Panc1 (cell line): ENCODE results near the gene OLFML3. TPM values are rescaled to one million over a fixed set of nuclear protein-coding genes. Genes with fewer than 3 reads are reported as not detected.

ENCODE experiments used
- ATAC-seq: fragments of 200-7000 bp; cut with Tn5 transposase; 2 replicates; pipeline ENCODE4 v1.9.1; 2020; ENCODE audit warnings: mild to moderate bottlenecking, moderate library complexity
- BruUV-seq: library from RNA; stranded (reverse); fragments of 400-500 nt; replicated peaks from 2 replicates; lab custom pipeline; 2021; lab: Mats Ljungman, UMichigan
- CTCF ChIA-PET: fragments of 300-600 bp; sonication (Branson Sonifier 250); formaldehyde crosslinking; loops from one replicate; lab custom pipeline; 2022; ENCODE audit warnings: antibody characterized with exemption; lab: Charles Lee
- POLR2A ChIA-PET: fragments of 300-600 bp; sonication (Branson Sonifier 250); formaldehyde crosslinking; loops from one replicate; lab custom pipeline; 2022; ENCODE audit warnings: antibody characterized with exemption; lab: Charles Lee
- DNase-seq: peaks from one replicate; pipeline ENCODE4 v3.0.0-alpha.2; 2010; ENCODE audit warnings: low read depth, low spot score
- H3K27ac ChIP-seq: 2 replicates; pipeline ENCODE4 v1.5.1; 2011; ENCODE audit warnings: mild to moderate bottlenecking, low read length, inconsistent platforms
- H3K27me3 ChIP-seq: fragments of 200-500 bp; sonication (Bioruptor generic); 2 replicates; pipeline ENCODE4 v1.6.0; 2014; ENCODE audit warnings: low read length, inconsistent platforms; ENCODE audit not compliant: control insufficient read depth, insufficient read depth
- H3K36me3 ChIP-seq: fragments of 200-500 bp; sonication (Bioruptor generic); 2 replicates; pipeline ENCODE4 v1.5.1; 2014; ENCODE audit warnings: inconsistent platforms, mild to moderate bottlenecking, low read length, moderate library complexity; ENCODE audit not compliant: control insufficient read depth, insufficient read depth
- H3K4me1 ChIP-seq: 2 replicates; pipeline ENCODE4 v1.5.1; 2011; ENCODE audit warnings: inconsistent platforms, mild to moderate bottlenecking, low read length, moderate library complexity; ENCODE audit not compliant: control insufficient read depth, insufficient read depth
- H3K4me3 ChIP-seq, 2 experiments: 2 replicates each; pipeline ENCODE4 v1.5.1; 2011 to 2012; ENCODE audit warnings: low read depth in 2 of 2, low read length in 2 of 2, mild to moderate bottlenecking in 2 of 2, inconsistent platforms in 1 of 2, moderate library complexity in 1 of 2
- H3K9me3 ChIP-seq: fragments of 200-500 bp; sonication (Bioruptor generic); 2 replicates; pipeline ENCODE4 v1.5.1; 2014; ENCODE audit warnings: low read depth, mild to moderate bottlenecking, inconsistent platforms, low read length, moderate library complexity; ENCODE audit not compliant: control insufficient read depth, insufficient read depth
- CTCF ChIP-seq: fragments of 450-650 bp; IDR thresholded peaks from 2 replicates; pipeline ENCODE4 v1.5.1; 2017; ENCODE audit warnings: mild to moderate bottlenecking
- POLR2AphosphoS5 ChIP-seq: IDR thresholded peaks from 2 replicates; pipeline ENCODE4 v1.6.1; 2012; ENCODE audit warnings: mild to moderate bottlenecking, low read depth, low read length, moderate library complexity
- SIN3A ChIP-seq: IDR thresholded peaks from 2 replicates; pipeline ENCODE4 v1.6.1; 2012; ENCODE audit warnings: low read depth, mild to moderate bottlenecking, low read length, moderate library complexity, borderline replicate concordance; ENCODE audit not compliant: insufficient read depth
- TCF7L2 ChIP-seq: IDR thresholded peaks from 2 replicates; pipeline ENCODE4 v1.6.1; 2011; ENCODE audit warnings: mild to moderate bottlenecking, low read depth, low read length, inconsistent platforms
- in situ Hi-C: cut with HindIII; loops from 2 replicates; pipeline ENCODE4 v1.10.0; 2016; ENCODE audit warnings: low sequenced_read_pairs, low pct_unique_long_range_greater_than_20kb
- intact Hi-C: fragments of 100-400 bp; cut with micrococcal nuclease; formaldehyde crosslinking; loops from one replicate; pipeline ENCODE4 v1.10.0; 2022; ENCODE audit not compliant: unreplicated experiment
- total RNA-seq: library from RNA; stranded (reverse); gene quantifications from one replicate; pipeline ENCODE4 v1.2.1, GENCODE V29; 2021; ENCODE audit not compliant: unreplicated experiment
- TF ChIP-seq, protein P1 (sequence below), 2 experiments: IDR thresholded peaks; 2 replicates each; pipeline ENCODE4 v1.6.1; 2011 to 2012; ENCODE audit warnings: low read depth in 2 of 2, control low read depth in 1 of 2, low read length in 1 of 2, mild to moderate bottlenecking in 1 of 2, moderate library complexity in 1 of 2; ENCODE audit not compliant: insufficient read depth in 1 of 2

OLFML3 gene
- total RNA-seq, 1 experiment from 2014 or later: 0.15 TPM

GRCh38 chr1:114010433-114011184 is 31.3 kb downstream of the OLFML3 start:
- no peak overlapping the region for H3K27ac ChIP-seq
- no peaks in the 10 kb centered on the region for H3K4me1 ChIP-seq
- TF ChIP-seq TCF7L2: no peak
- TF ChIP-seq POLR2AphosphoS5: no peak
- TF ChIP-seq, protein P1, sequence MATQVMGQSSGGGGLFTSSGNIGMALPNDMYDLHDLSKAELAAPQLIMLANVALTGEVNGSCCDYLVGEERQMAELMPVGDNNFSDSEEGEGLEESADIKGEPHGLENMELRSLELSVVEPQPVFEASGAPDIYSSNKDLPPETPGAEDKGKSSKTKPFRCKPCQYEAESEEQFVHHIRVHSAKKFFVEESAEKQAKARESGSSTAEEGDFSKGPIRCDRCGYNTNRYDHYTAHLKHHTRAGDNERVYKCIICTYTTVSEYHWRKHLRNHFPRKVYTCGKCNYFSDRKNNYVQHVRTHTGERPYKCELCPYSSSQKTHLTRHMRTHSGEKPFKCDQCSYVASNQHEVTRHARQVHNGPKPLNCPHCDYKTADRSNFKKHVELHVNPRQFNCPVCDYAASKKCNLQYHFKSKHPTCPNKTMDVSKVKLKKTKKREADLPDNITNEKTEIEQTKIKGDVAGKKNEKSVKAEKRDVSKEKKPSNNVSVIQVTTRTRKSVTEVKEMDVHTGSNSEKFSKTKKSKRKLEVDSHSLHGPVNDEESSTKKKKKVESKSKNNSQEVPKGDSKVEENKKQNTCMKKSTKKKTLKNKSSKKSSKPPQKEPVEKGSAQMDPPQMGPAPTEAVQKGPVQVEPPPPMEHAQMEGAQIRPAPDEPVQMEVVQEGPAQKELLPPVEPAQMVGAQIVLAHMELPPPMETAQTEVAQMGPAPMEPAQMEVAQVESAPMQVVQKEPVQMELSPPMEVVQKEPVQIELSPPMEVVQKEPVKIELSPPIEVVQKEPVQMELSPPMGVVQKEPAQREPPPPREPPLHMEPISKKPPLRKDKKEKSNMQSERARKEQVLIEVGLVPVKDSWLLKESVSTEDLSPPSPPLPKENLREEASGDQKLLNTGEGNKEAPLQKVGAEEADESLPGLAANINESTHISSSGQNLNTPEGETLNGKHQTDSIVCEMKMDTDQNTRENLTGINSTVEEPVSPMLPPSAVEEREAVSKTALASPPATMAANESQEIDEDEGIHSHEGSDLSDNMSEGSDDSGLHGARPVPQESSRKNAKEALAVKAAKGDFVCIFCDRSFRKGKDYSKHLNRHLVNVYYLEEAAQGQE (IDR thresholded peaks at IDR 0.05; ENCODE audit: insufficient read depth in 1 of 2, low read depth in 2 of 2, low read length in 1 of 2): no peak
- no peak for TF ChIP-seq CTCF
- no peak for TF ChIP-seq SIN3A
- intact Hi-C loops: no loop called here
- POLR2A ChIA-PET: no interaction called here
- ATAC-seq (no peak), DNase-seq (no peak)
- CTCF ChIA-PET: no interaction called here
- H3K36me3 ChIP-seq: no peaks in the 10 kb centered on the region
- H3K27me3 ChIP-seq: no peaks in the 10 kb centered on the region
- no peaks in the 10 kb centered on the region for H3K9me3 ChIP-seq
- H3K4me3 ChIP-seq: no peak overlapping the region
- in situ Hi-C loops: no loop called here
- no TSS peak for BruUV-seq

DNA sequence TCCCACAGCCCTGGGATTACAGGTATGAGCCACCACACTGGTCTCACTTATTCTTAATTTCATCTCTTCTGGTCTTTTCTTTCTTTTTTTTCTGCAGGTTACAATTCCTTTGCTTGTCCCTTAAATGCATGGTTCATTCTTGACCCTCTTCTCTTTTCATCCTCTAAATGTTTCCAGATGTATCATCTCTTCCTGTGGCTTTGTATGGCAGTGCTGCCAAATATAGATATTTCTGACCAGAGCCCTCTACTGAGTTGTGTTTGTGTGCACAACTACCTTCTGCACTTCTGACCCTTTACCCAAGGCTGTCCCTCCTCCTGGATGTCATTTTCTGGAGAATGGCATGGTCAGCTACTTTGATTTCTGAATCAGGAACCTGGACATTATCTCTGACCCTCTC is 32.5 kb downstream of the OLFML3 start:
- CTCF ChIA-PET: no interaction called here
- ATAC-seq (no peak), DNase-seq (no peak)
- in situ Hi-C loops (no loop called here), intact Hi-C loops (no loop called here)
- H3K27me3 ChIP-seq: no peaks in the 10 kb centered on the region
- no peak overlapping the region for H3K4me3 ChIP-seq
- no peaks in the 10 kb centered on the region for H3K9me3 ChIP-seq
- no peaks in the 10 kb centered on the region for H3K4me1 ChIP-seq
- POLR2A ChIA-PET: no interaction called here
- H3K27ac ChIP-seq: no peak overlapping the region
- TF ChIP-seq CTCF: no peak
- no peak for TF ChIP-seq TCF7L2
- TF ChIP-seq, protein P1 (IDR thresholded peaks at IDR 0.05; ENCODE audit: insufficient read depth in 1 of 2, low read depth in 2 of 2, low read length in 1 of 2): no peak
- TF ChIP-seq SIN3A: no peak
- no peak for TF ChIP-seq POLR2AphosphoS5
- H3K36me3 ChIP-seq: no peaks in the 10 kb centered on the region
- BruUV-seq: no TSS peak
